ENCODE measurements around the gene ECT2.

The ECT2 gene

DNA sequence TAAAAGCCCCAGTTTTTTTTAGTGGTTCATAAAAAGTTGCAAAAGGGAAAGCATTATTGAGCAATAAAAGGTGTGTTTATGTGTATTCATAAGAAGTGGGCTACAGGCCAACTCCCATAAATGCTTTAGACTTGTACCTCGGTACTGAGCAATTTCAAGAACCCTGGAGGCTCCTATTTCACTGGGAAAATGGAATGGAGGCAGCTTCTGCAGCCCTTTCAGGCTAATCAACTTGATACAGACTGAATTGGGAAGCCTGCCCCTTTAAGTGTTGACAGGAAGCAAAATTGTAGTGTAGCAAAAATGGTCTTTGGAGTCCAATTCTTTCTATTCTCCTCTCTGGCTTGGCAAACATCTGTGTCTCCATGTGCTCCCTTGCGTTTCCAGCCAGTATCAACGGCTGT lies 118.8 kb downstream of the ECT2 start:
- no peak for DNase-seq

DNA sequence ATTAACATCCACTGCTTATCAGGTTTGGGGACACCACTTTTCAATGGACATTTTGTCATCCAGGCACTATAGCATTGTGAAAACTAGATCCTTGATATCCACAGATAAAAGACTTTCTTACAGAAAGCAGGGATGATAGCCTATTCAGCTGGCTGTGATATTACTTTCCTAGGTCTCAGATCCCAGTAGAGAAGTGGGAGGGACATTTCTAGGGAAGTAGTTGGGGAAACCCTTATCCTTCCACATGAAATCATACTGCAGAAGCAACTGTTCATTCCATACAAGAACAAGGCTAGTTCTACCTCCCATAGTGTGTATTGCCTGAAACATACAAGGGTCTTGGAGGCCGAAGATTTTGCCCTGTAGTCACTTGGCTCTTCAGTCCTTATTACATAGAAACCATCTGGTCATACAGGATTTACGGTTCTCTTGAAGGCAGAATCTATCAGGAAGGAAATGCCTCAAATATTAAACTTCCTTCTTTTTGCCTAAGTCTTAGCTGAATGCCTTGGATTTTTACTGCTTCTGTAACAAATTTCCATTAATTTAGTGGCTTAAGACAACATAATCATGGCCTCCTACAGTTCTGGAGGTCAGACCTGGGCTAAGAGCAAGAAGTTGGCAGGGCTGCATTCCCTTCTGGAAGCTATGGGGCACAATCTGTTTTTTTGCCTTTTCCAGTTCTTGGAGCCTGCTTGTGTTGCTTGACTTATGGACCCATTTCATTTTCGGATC lies 119.4 kb downstream of the ECT2 start:
- no peak for DNase-seq

All from activated CD4-positive, alpha-beta T cell treated with anti-CD3 and anti-CD28 coated beads for 4 hours (primary cell).